Head of caudate nucleus (tissue), 42 donors: Measurements from ENCODE around the gene METTL25B.

Source experiments
- DNase-seq, 42 donors: peaks; one replicate each; pipeline versions ENCODE4 v3.0.0 to v3.0.0-alpha.2; 2020 to 2021; ENCODE audit warnings: mixed read lengths in 7 of 42
- intact Hi-C: fragments of 100-400 bp; cut with DNase I; formaldehyde crosslinking; loops from one replicate; pipeline ENCODE4 v1.15.0; 2022

The METTL25B gene

DNA sequence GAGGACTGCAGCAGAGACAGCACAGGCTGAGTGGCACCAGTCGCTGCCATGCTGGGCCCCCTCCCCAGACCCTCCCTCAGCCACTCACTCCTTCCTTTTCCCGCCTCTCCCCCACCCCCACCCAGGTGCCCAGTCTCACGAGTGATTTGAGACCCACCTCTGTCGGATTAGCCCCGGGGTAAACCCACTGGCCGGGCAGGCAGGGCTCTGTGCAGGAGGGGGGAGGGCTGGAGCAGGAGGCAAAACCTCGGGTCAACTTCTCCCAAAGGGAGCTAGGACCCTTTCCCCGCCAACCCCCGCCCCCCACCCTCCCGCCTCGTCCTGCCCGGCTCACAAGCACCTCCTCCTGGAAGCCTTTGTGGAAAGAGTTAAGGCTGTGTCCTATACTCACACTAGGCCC, 16.1 kb downstream of the METTL25B start:
- intact Hi-C loops: no loop called here
- no peak for DNase-seq

DNA sequence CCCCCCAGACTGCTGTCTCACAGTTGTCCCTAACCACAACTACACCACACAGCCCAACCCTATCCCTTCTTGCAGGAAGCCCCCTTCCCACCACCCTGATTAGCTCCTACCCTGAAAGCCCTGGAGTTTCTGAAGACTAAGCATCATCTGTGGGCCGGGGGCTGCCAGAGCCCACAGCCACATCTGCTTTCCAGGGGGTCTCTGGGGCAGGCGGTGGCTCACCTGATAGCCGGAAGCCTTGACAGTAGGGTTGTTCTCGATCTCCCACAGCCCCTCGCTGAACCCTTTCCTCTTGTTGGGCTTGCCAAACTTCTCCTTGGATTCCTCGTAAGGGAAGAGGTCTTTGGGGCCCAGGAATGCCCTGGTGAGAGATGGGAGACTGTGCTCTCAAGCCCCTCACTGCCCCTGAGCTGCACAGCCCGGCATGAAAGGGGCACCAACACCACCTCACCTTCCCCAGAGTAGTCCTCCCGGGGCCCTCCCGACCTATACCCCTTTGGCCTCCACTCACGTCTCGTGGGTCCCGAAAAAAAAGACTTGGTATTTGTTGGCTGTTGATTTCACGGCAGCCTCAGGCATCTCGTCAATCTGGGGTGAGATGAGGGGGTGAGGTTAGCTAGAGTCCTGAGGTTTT, 16.6 kb downstream of the METTL25B start:
- DNase-seq: no peak
- intact Hi-C loops: no loop called here

DNA sequence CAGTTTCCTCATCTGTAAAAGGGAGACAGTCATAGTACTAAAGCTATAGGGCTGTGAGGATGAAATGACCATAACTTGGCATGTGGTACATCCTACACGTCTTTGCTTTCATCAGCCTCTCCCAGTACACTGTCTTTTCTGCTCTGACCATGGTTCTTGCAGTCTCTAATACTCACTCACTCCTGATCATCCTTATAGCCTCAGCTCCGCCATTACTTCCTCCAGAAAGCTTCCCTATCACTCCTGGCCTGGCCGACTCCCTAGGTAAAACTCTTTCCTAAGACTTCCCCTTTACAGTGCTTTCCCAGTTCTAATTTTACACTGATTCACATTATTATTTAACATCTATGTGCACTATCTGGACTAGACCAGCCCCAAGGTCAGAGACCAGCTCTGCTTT, 17.6 kb downstream of the METTL25B start:
- intact Hi-C loops: no loop called here
- no peak for DNase-seq

DNA sequence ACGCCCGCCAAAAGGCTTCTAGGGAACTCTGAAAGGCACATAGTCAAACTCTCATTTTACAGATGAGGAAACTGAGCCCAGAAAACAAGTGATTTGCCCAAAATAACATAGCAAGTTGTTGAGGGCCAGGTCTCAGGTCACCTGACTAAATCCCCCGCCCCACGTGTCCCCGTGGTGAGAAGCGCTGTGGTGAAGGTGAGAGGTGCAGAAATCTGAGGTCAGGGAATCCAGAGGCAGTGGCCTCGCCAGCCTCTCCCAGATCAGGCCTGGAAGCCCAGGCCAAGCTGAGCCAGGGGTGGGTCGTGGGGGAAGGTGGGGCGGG, 18.1 kb downstream of the METTL25B start:
- intact Hi-C loops: no loop called here
- no peak for DNase-seq

DNA sequence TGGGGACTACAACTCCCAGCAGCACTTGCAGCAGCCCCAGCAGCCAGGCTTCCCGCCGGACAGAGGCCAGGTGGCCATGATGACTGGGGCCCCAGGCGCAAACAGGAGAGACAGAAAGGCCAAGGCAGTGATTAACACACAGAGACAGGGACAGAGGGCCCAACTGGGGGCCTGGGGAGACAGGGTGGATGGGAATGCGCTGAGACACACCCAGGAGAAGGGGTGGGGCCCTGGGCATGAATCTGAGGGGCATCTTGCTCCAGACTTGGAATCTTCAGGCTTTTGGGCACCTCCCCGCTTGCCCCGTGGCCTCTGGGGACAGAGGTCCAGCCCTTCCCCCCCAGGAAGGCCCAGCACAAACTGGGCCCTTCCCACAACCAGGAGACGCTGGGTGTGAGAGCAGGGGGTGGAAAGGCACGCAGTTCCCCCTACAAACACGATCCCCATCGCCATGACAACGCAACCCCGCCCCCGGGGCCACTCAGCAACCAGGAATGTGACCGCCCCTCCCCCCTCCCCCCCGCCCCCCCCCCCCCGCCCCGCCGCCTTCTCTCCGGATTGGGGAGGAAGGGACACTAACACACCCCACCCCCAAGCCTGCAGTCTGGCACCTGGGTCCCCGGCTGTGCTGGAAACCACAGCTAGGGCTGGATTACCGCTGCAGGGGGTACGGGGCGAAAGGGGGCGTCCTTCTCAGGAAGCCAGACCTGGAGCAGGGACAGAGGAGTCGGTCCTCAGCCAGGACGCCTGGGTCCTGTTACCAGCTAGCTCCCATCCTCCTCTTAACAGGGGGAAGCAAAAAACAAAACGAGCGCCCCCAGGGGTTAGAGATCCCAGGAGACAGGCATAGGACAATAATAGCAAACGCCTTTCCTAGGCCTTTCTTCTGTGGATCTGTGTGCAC, 18.7 kb downstream of the METTL25B start:
- intact Hi-C loops: no loop called here
- peak; percentile 74 to 94 (median 84) for DNase-seq

DNA sequence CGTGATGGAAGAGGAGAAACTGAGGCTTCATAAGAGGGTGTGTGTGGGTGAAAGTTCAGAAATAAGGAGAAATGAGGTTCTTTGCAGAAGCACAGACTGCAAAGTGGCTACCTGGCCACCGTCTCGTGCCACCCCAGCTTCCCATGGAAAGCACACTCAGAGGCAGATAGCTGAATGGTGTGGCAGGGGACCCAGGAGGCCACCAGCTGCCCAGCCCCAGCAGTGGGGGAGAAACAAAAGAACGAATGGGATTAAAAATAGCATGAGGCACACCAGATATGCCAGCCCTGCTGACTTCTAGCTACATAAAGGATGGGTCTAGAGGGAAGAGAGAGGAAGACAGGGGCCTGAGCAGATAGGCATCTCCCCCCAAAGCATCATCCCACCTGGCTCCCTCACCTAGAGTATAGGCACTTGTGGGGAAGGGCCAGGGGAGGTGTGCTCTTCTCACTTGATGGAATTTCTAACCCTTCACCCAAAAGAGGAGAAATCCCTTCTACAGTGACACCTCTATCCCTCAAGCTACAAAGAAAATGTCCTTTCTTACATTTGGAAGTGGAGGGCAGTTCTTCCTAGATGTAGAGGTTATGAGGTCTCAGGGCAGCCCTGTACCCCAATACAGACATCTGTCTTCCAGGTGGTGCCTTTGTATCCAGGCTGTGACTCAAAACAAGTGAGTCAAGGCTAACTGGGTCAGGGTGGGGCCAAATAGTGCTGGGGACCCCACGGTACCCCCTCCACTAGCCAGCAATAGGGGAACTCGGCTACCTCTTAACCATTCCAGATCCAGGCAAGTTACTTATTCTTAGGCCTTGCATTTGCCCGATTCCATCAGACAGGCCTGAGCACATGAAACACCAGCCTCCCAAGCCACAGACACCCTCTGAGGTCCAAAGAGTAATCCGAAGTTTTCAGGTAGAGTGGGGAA, 19.7 kb downstream of the METTL25B start:
- intact Hi-C loops: no loop called here
- DNase-seq: peak in 1 of 42 donors; percentile 6

DNA sequence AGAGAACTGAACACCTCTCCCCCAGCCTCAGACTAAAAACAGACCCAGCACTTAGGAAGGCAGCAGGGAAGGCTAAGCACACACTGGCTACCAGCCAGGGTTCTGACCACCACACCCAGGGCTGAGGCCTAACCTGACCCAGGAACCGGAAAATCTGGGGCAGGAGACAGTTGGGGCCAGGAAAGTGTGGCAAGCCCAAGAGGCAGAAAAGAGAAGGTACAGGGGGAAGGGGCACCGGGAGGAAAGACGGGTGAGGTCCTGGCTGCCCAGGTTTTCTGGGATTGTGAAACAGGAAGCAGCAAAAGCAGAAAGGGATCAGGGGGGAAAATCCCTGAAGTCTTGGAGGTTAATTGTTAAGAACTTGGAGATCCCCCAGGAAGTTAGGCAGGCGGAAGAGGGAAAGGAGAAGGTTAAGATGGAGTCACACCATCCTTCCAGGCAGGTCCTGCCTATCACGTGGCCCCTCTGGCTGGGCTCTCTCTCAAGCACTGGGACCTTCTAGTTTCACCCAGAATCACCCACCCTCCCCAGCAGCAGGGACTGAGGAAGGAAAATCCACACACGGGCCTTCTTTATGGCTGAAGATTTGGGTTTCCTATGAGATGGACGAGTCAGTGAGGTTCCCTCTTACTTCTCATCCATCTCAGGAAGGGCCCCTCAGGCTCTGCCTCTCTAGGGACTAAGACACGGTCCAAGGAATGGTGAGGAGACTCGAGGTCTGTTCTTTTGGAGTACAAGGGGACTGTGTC, 20.6 kb downstream of the METTL25B start:
- intact Hi-C loops: no loop called here
- peak in 17 of 42 donors; percentile 17 to 73 (median 46) for DNase-seq

DNA sequence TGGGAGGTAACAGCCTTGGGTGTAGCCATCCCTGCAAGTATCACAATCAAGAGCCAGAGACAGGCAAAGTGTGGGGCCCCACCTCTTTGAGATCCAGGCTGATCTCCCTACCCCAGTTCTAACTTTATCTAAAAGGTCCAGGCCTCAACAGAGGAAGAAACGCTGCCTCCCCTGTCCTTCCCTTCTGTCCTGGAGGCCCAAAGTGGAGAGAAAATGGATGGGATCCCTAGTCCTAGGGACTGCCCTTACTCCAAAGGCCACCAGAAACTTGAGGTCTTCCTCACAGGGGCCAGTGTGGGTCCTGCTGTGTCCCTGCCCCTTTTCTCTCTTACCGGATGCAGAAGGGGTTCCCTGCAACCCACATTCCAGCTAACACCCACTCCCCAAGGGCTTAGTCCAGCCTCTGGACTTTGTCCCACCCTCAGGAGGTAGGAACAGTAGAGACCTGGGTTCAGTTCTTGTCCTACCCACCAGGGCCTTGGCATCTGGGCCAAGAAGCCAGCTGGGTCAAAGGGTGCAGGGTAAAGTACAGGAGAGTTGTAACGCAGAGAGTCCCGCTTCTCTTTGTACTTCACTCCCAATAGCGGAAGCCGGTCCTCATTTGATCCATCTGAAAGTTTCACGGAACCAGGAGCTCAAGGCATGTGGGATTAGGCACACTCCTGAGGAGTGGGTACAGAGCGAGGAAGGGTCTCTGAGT, 21.3 kb downstream of the METTL25B start:
- no peak for DNase-seq
- intact Hi-C loops: loop anchor here (2.0 kb wide), 1 partner anchor 17 kb away; the partner anchor contains the start of gene PRCC

DNA sequence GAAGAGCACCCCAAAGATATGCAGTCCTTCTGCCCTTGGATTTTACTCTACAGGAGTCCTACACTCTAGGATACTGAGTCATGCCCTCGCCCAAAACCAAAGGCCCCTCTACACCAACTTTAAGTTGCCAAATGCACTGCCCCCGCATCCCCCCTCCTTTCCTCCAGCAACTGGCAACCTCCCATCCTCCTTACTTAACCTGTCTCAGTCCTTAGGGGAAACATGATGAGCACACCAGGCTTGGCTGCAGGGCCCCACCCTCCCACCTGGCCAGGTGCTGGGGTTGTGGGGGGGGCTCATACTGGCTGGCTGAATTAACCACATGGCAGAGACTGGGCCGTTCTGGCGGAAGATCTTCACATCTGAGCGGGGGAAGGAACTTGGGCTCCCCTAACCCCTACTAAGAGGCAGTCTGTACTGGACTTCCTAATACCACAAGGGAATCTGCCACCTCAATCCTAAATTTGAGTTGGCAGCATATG, 22.0 kb downstream of the METTL25B start:
- peak in 2 of 42 donors; percentile 10 to 44 for DNase-seq
- intact Hi-C loops: loop anchor here (2.0 kb wide), 1 partner anchor 17 kb away; the partner anchor contains the start of gene PRCC

DNA sequence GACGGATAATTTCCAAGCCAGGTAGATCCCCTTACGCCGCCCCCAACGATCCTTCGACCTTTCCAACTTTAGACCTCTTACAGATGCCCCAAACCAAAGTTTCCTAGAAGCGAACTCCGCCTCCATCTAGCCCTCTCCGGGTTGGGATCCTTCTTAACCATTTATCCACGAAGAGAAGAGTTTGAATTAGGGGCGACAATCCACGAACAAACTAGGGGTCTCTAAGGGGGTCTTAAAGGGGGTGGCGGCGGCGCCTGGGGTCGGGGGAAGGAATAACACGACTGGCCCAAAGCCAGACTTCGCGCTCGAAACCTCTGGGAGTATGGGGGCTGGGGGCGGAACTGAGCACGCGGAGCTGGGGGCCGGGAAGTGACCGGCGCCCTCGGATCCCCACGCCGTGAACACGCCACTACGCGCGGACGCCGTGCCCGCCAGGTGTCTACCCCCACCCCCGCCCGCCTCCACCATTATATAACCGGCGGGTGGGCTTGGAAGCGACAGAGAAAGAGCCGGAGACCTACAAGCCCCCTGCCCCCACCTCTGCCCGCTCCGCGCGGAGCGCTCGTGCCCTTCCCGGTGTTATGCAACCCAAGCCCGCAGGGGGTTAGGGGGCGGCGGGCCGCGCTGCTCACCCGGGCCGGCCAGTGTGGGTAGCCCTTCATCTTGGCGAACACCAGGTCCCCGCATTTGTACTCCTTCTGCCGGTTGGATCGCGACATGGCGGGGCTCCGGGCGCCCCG, 22.6 kb downstream of the METTL25B start:
- intact Hi-C loops: loop anchor here (2.0 kb wide), 1 partner anchor 16 kb away; the partner anchor contains the start of gene PRCC

DNA sequence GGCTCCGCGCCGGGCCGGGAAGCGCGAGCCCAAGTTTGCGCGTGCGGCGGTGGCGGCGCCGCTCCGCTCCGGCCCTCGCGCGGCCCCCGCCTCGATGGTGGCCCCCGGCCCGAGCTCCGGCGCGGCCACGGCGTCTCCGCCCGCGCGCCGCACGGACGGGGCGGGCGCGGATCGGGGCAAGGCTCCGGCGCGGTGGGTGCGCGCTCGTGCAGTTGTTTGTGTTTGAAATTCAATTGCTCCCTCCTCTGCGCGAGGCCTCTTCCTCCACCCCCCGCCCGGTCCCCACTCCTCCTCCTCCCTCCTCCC, 23.1 kb downstream of the METTL25B start, which contains the start of gene HDGF:
TSS of gene HDGF (minus strand) at position 225 of the 306 bp plus-strand sequence. CDS start 246 bp downstream, outside the sequence.
- intact Hi-C loops: loop anchor here (2.0 kb wide), 1 partner anchor 15 kb away; the partner anchor contains the start of gene PRCC
- no peak for DNase-seq

More for the DNA sequence above, 22.6 kb downstream of the METTL25B start:
- DNase-seq: peak in 38 of 42 donors; percentile 28 to 77 (median 54)

DNA sequence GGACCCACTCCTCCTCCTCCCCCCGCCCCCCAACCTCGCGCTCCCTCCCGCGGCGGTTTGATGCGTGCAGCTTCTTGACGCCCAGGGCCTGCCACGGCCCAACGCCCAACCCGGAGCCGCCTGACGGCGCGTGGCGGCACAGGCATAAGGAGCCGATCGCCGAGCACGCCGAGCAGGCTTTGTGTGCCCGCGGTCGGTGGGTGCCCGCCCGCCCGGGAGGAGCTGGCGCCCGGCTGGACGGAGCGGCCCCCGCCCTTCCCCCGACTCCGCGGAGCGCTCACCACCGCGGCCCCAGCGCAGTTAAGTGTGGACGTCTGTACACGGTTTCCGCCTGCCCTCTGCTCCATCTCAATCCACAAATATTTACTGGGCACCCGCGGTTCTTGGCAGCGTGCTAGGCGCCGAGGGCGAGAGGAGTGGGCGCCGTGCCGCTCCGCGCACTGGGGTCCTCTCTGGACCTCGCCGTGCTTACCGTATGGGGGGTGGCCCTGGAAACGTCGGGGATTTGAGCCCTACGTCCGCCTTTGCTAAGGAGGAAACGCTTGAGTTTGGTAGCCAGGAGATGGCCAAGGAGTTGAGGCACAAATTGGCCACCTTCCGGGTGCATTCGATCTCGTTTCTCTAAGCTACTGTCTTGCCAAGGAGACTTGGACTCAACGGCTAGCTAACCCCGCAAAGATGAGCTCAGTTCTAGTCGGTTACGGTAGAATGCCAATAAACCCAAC, 23.6 kb downstream of the METTL25B start:
- intact Hi-C loops: loop anchor here (2.0 kb wide), 1 partner anchor 15 kb away; the partner anchor contains the start of gene PRCC
- peak; percentile 94 to 99 (median 98) for DNase-seq

DNA sequence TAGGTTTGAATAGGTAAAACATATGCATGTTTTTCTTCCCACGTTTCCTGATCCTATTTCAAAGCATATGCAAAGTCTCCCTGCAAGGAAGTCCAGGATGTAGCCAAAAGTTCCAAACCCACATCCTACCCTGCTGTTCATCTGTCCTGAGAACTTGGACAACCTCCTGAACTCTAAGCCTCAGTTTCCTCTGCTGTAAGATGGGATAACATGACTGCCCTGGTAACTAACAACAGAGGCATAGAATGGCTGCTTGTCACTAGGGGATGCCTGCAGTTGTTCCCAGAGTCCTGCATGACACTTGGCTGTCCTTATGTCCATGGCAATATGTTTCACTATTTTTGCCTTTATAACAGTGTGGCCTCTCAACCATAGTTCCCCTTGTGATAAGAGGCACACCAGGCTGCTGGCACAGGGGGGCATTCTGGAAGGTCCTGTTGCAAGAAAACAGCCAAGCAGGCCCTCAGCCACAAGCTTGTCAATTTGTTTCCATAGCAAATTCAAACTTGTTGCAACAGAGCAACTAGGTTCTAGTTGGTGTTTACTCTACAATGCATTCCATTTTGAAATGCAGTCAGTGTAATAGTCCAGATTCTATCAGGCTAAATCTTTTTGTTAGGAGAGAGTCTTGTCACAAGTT, 24.7 kb downstream of the METTL25B start:
- intact Hi-C loops: no loop called here
- DNase-seq: peak in 1 of 42 donors; percentile 17

DNA sequence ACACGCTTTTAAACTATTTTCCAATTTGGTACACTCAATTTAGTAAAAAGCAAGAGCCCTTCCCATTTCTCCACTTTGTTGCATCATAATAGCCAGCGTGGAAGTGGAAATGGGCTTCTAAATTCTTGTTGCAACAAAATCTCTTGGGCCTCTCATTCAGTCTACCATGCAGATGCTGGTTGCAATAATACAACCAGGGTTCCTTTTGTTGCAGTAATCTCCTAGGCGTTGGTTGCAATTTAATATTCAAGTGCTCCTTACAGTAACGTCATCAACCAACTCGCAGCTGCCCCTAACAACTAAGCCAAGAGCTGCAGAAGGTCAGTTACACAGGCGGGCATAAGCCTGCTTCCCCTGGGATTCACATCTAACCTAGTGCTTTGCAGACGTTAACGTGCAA, 25.9 kb downstream of the METTL25B start:
- intact Hi-C loops: no loop called here
- peak in 1 of 42 donors; percentile 4 for DNase-seq

DNA sequence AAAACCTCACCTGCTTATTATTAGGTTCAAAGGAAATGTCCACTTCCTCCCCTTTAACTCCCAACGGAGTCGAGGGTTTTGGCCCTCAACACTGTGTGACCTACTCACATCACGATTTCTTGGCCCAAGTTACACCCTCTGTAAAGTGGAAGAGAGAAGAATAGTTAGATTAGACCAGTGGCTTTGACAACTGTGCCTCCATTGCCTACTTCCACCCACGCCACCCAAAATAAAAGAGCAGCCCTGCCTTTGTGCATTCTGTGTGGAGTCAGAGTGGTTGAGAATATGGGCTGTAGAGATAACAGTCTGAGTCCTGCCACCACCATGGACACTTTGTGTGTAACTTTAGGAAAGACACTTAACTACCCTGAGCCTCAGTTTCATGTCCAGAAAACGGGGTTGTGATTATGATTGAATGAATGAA, 27.3 kb downstream of the METTL25B start:
- intact Hi-C loops: no loop called here
- no peak for DNase-seq

DNA sequence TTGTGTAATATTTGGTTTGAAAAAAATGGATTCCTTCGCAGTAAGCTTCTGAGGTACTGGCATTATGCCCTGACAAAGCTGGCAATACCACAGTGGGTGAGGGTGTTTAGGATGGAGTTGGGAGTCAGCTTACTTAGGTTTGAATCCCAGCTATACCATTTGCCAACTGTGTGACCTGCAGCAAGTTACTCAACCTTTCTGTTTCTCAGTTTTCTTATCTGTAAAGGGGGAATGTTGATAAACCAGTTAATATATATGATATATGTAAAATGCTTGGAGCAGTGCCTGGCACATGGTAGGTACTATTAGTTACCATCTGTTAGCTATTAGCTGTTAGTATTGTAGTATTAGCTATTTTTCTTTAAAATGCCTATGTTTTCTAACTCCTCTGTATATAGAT, 28.1 kb downstream of the METTL25B start:
- intact Hi-C loops: no loop called here
- no peak for DNase-seq
